Forelimb muscle (tissue), 1 donor: Measurements from ENCODE around the gene RPF1. TPM values are rescaled to one million over a fixed set of nuclear protein-coding genes. Genes with fewer than 3 reads are reported as not detected.

ENCODE experiments used
- polyA plus RNA-seq: library from polyadenylated mRNA; unstranded; fragments of 120-200 nt; gene quantifications from one replicate; pipeline ENCODE4 v1.2.1, GENCODE V29; 2013; ENCODE audit not compliant: insufficient read length

Gene RPF1
- polyA plus RNA-seq, 1 donor, result 30.8 TPM

Other genes with a start within 250 kb of the RPF1 start
- gene SAMD13, start 177.6 kb upstream of the RPF1 start, polyA plus RNA-seq, result 10.4 TPM
- not detected for gene DNASE2B, start 80.8 kb upstream of the RPF1 start, polyA plus RNA-seq
- gene SPATA1, start 27.1 kb downstream of the RPF1 start, polyA plus RNA-seq, result 1.9 TPM
- gene GNG5, start 27.3 kb downstream of the RPF1 start, polyA plus RNA-seq, result 170 TPM
- gene CTBS, start 95.2 kb downstream of the RPF1 start, polyA plus RNA-seq, result 5.2 TPM
- 13.5 TPM for gene SSX2IP, start 211.2 kb downstream of the RPF1 start, polyA plus RNA-seq